Stimulated activated naive CD4-positive, alpha-beta T cell treated with Interleukin-2 at 50 U/mL for 16 hours (primary cell): ENCODE measurements around the gene L3MBTL3.
"Not testable (repeated sequence)": the region's sequence is repeated elsewhere in the genome, so short reads cannot be mapped to it uniquely, and the experiment has no call there.

Experiments used
- DNase-seq: peaks from one replicate; lab custom pipeline; 2025; lab: John Stamatoyannopoulos, UW

The L3MBTL3 gene

GRCh38 chr6:130138909-130139242 lies 120.5 kb downstream of the L3MBTL3 start:
- DNase-seq, result no peak

GRCh38 chr6:130140084-130140483 lies 121.7 kb downstream of the L3MBTL3 start:
- DNase-seq, result no peak

- DNase-seq, result no peak
These were observed 125.3 kb downstream of the L3MBTL3 start for GRCh38 chr6:130143709-130144108.

GRCh38 chr6:130147111-130147510 lies 128.7 kb downstream of the L3MBTL3 start:
- no peak for DNase-seq

- DNase-seq, result no peak
These were observed 129.8 kb downstream of the L3MBTL3 start for GRCh38 chr6:130148181-130148580.

- DNase-seq, result not testable (repeated sequence)
These were observed 130.6 kb downstream of the L3MBTL3 start for GRCh38 chr6:130149016-130149415.

GRCh38 chr6:130150906-130151305 lies 132.5 kb downstream of the L3MBTL3 start:
- DNase-seq, result no peak

GRCh38 chr6:130152908-130153510 lies 134.6 kb downstream of the L3MBTL3 start:
- no peak for DNase-seq

- no peak for DNase-seq
These were observed 138.5 kb downstream of the L3MBTL3 start for GRCh38 chr6:130156908-130157307.

- DNase-seq, result no peak
These were observed 139.7 kb downstream of the L3MBTL3 start for GRCh38 chr6:130158056-130158455.

GRCh38 chr6:130158548-130158947 lies 140.2 kb downstream of the L3MBTL3 start:
- no peak for DNase-seq

- no peak for DNase-seq
These were observed 141.6 kb downstream of the L3MBTL3 start for GRCh38 chr6:130159956-130160355.

- no peak for DNase-seq
These were observed 143.5 kb downstream of the L3MBTL3 start for GRCh38 chr6:130161683-130162404.

GRCh38 chr6:130162421-130162820 lies 144.0 kb downstream of the L3MBTL3 start:
- no peak for DNase-seq

GRCh38 chr6:130163266-130163665 lies 144.9 kb downstream of the L3MBTL3 start:
- no peak for DNase-seq

- DNase-seq, result no peak
These were observed 145.9 kb downstream of the L3MBTL3 start for GRCh38 chr6:130164251-130164650.

- no peak for DNase-seq
These were observed 149.3 kb downstream of the L3MBTL3 start for GRCh38 chr6:130167655-130168054.

- DNase-seq, result not testable (repeated sequence)
These were observed 151.8 kb downstream of the L3MBTL3 start for GRCh38 chr6:130170160-130170559.

- not testable (repeated sequence) for DNase-seq
These were observed 155.1 kb downstream of the L3MBTL3 start for GRCh38 chr6:130173377-130174004.

GRCh38 chr6:130176378-130176777 lies 158.0 kb downstream of the L3MBTL3 start:
- DNase-seq, result no peak

- no peak for DNase-seq
These were observed 160.3 kb downstream of the L3MBTL3 start for GRCh38 chr6:130178692-130179091.

GRCh38 chr6:130182466-130182865 lies 164.1 kb downstream of the L3MBTL3 start:
- no peak for DNase-seq
